Brain microvascular endothelial cell (primary cell): ENCODE data around the gene TEX35.

Experiments used
- DNase-seq: peaks from one replicate; pipeline ENCODE4 v3.0.0-alpha.2; 2020
- H3K27ac ChIP-seq: fragments of 250-450 bp; sonication (Bioruptor Pico); 2 replicates; pipeline ENCODE4 v1.5.1; 2020; ENCODE audit warnings: mild to moderate bottlenecking, moderate library complexity
- H3K27me3 ChIP-seq: fragments of 250-450 bp; sonication (Bioruptor Pico); replicated peaks from 2 replicates; pipeline ENCODE4 v1.5.1; 2020; ENCODE audit warnings: mild to moderate bottlenecking
- H3K36me3 ChIP-seq: fragments of 250-450 bp; sonication (Bioruptor Pico); replicated peaks from 2 replicates; pipeline ENCODE4 v1.5.1; 2020; ENCODE audit warnings: mild to moderate bottlenecking
- H3K4me3 ChIP-seq: 2 replicates; pipeline ENCODE4 v1.5.1; 2011; ENCODE audit warnings: low read depth, mild to moderate bottlenecking, control low read depth, low read length, moderate library complexity
- in situ Hi-C: cut with HindIII; loops from 2 replicates; pipeline ENCODE4 v1.10.0; 2017; ENCODE audit warnings: low sequenced_read_pairs, low pct_ligation_motif_present
- TF ChIP-seq, protein P1 (sequence below): IDR thresholded peaks from 2 replicates; pipeline ENCODE4 v1.5.1; 2011; ENCODE audit warnings: low read depth, mild to moderate bottlenecking, moderate library complexity, low read length, control low read depth, inconsistent platforms; ENCODE audit errors: missing control alignments

Gene TEX35

DNA sequence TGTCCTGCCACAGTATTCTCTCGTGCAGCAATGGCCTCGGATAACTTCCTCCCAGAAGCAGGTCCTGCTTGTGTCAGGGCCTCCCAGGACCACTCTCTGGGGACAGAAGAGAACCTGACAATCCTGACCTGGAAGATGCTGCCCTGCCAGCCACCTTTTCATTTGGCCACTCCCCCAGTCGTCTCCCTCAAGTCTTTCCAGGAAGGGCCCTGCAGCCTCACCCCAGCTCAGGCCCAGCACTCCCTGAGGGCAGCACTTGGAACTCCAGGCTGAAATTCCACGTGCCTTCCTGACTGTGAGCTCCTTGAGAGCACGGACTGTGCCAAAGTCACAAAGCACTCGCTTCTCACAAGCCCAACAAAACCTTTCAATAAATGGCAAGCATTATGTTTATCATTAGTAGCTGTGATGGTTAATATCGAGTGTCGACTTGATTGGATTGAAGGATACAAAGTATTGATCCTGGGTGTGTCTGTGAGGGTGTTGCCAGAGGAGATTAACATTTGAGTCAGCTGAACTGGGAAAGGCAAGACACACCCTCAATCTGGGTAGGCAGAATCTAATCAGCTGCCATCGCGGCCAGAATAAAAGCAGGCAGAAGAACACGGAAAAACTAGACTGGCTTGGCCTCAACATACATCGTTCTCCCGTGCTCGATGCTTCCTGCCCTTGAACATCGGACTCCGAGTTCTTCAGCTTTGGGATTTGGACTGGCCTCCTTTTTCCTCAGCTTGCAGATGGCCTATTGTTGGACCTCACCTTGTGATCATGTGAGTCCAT is 13.8 kb upstream of the TEX35 start:
- Histone ChIP-seq H3K4me3 (no peak overlapping the region), H3K36me3 (no peaks in the 10 kb centered on the region), H3K27me3 (no peaks in the 10 kb centered on the region), H3K27ac (no peak overlapping the region)
- no peak for DNase-seq
- TF ChIP-seq, protein P1, sequence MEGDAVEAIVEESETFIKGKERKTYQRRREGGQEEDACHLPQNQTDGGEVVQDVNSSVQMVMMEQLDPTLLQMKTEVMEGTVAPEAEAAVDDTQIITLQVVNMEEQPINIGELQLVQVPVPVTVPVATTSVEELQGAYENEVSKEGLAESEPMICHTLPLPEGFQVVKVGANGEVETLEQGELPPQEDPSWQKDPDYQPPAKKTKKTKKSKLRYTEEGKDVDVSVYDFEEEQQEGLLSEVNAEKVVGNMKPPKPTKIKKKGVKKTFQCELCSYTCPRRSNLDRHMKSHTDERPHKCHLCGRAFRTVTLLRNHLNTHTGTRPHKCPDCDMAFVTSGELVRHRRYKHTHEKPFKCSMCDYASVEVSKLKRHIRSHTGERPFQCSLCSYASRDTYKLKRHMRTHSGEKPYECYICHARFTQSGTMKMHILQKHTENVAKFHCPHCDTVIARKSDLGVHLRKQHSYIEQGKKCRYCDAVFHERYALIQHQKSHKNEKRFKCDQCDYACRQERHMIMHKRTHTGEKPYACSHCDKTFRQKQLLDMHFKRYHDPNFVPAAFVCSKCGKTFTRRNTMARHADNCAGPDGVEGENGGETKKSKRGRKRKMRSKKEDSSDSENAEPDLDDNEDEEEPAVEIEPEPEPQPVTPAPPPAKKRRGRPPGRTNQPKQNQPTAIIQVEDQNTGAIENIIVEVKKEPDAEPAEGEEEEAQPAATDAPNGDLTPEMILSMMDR, result no peak
- in situ Hi-C loops, result no loop called here

DNA sequence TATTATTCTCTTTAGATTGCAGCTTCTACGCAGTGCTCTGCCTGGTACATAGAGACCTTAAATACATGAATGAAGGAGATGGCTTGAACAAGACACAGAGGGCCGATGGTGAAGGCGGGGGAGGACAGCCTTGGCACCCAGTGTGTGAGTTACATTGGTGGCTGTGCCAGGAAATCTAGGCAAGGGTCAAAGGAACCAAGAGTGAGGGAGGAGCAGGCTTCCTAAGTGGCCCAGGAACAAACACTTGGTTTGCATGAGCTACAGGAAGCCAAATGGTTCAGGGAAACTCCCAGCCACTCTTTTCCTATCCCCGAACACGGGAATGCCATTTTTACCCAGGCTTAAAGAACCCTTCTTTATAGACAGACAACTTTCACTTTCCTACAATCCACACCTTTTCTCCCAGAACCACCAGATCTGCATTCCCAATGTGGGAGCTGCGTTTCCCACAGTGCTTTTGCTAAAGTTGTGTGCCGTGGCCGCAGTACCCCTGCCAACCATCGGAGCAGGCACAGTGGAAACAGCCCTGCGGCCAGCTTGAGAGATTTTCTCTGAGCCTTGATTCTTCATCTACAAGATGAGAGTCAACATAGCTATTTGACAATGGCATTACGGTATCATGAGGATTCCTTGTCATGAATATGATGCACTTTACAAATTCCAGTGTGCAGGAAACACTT is 12.7 kb upstream of the TEX35 start:
- H3K27me3 ChIP-seq, result no peaks in the 10 kb centered on the region
- in situ Hi-C loops, result no loop called here
- no peak overlapping the region for H3K4me3 ChIP-seq
- H3K36me3 ChIP-seq, result no peaks in the 10 kb centered on the region
- TF ChIP-seq, protein P1, result peak; percentile 58
- H3K27ac ChIP-seq, result no peak overlapping the region
- no peak for DNase-seq

DNA sequence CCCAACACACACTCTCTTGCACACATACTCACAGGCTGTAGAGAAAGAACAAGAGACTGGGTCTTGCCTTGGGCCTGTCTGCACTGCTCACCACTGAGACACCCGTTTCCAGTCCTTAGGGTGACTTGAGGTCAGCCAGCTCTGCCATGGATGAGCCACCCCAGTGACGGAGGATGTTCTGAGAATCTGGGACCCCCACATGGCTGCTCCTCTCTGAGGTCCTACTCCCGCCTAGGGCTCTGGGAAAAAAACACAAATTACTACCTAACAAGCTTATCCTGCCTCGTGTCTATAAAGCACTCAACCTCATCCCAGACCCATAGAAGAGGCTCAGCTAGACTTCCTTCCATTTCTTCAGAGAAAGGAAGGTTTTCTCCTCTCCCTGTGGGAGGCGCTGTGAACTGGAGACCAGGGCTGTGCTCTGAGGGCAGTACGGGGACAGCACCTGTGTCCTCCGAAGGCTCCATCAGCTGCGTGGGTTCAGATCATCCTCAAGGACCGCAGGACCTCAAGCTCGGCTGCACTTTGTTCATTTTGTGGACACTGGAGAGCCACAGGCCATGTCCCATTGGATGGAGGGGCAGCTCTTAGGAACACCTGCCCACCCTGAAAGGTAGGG is 11.9 kb upstream of the TEX35 start:
- H3K4me3 ChIP-seq, result no peak overlapping the region
- no peak for DNase-seq
- in situ Hi-C loops, result no loop called here

DNA sequence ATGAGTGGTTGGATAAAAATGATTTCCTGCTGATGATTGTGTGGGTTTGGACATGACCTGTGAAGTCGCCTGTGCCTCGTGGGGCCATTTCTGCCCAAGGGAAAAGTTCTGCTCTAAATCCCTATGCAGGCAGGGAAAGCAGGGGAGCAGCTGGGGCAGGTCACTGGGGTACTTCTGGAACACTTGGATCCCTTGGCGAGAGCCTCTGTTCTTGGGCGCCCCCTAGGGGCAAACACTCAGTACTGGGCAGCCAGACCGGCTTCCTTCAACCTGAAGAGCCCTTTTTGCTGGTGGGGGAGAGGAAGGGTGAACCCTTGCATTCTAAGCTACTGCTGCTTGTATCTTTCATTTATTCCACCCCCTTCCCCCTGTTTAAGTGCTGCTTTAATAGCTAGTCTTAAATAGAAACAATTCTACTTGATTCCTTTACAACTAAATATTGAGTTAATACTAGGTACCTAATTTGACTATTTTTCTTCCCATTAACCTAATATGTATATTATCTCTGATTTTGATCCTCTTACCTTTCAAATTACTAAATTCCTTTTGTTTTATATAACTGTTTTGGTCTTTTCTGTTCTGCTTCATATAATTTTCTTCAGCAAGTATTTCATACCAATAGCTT is 11.1 kb upstream of the TEX35 start:
- Histone ChIP-seq H3K27ac (no peak overlapping the region), H3K36me3 (no peaks in the 10 kb centered on the region), H3K4me3 (no peak overlapping the region), H3K27me3 (no peaks in the 10 kb centered on the region)
- in situ Hi-C loops, result no loop called here
- TF ChIP-seq, protein P1, result peak; percentile 99
- peak; percentile 60 for DNase-seq

More for the DNA sequence above, 11.9 kb upstream of the TEX35 start:
- H3K27me3 ChIP-seq, result no peaks in the 10 kb centered on the region
- H3K36me3 ChIP-seq, result no peaks in the 10 kb centered on the region
- TF ChIP-seq, protein P1, result peak; percentile 17
- H3K27ac ChIP-seq, result no peak overlapping the region

DNA sequence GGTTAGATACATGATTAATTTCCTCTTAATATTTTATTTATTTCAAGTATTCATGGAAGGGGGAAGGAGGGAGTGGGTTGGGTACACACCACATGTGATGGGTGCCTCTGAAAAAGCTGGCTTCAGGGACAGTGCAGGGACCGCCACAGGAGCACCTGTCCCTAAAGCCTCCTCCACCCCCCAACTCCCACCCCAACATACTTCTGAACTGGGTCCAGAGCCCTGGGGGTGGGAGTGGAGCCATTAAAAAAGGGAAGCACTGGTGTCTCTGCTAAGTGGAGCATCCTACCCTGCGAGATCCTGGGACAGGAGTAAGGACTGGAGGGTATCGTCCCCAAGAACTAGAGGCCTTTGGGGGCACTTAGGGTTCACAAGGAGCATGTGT is 10.6 kb upstream of the TEX35 start:
- TF ChIP-seq, protein P1, result no peak
- DNase-seq, result no peak
- Histone ChIP-seq H3K4me3 (no peak overlapping the region), H3K27me3 (no peaks in the 10 kb centered on the region), H3K36me3 (no peaks in the 10 kb centered on the region), H3K27ac (no peak overlapping the region)
- in situ Hi-C loops, result no loop called here
